CD4-positive, alpha-beta T cell (primary cell): Measurements from ENCODE around the gene DAPK1. TPM values are rescaled to one million over a fixed set of nuclear protein-coding genes. Genes with fewer than 3 reads are reported as not detected.

ENCODE experiments used
- ATAC-seq: fragments of 200-7000 bp; cut with Tn5 transposase; one replicate; pipeline ENCODE4 v1.10.0; 2022; ENCODE audit warnings: mild to moderate bottlenecking; ENCODE audit not compliant: poor library complexity
- CTCF ChIA-PET: fragments of 350-600 bp; sonication (Branson Sonifier 250); formaldehyde crosslinking; loops from one replicate; lab custom pipeline; 2021; ENCODE audit warnings: antibody characterized with exemption, inconsistent platforms; lab: Charles Lee
- POLR2A ChIA-PET: fragments of 350-600 bp; sonication (Branson Sonifier 250); formaldehyde crosslinking; loops from one replicate; lab custom pipeline; 2021; ENCODE audit warnings: antibody characterized with exemption, inconsistent platforms; lab: Charles Lee
- DNase-seq, 14 experiments: peaks; one replicate each; pipeline ENCODE4 v3.0.0-alpha.2; 2013 to 2020; ENCODE audit warnings: mixed read lengths in 2 of 14
- H3K27ac ChIP-seq, 2 donors: one replicate each; pipeline versions ENCODE4 v1.5.1 to v1.7.0; 2013; ENCODE audit warnings: low read length in 2 of 2, low read depth in 1 of 2, mild to moderate bottlenecking in 1 of 2
- H3K27me3 ChIP-seq, 2 experiments: 1 replicate in 1 of 2; 2 replicates in 1 of 2; pipeline versions ENCODE4 v1.6.1 to v1.7.0; 2013; ENCODE audit warnings: low read length in 2 of 2, control low read depth in 1 of 2, mild to moderate bottlenecking in 1 of 2, moderate library complexity in 1 of 2; ENCODE audit not compliant: insufficient read depth in 2 of 2, control insufficient read depth in 1 of 2
- H3K36me3 ChIP-seq: one replicate; pipeline ENCODE4 v1.6.1; 2013; ENCODE audit warnings: low read length, control low read depth; ENCODE audit not compliant: insufficient read depth
- H3K4me1 ChIP-seq: one replicate; pipeline ENCODE4 v1.6.1; 2013; ENCODE audit warnings: low read length, control low read depth; ENCODE audit not compliant: insufficient read depth
- H3K4me3 ChIP-seq: one replicate; pipeline ENCODE4 v1.5.1; 2013; ENCODE audit warnings: mild to moderate bottlenecking, low read length, moderate library complexity
- H3K9me3 ChIP-seq, 2 experiments: 1 replicate in 1 of 2; 2 replicates in 1 of 2; pipeline versions ENCODE4 v1.6.1 to v1.7.0; 2013; ENCODE audit warnings: low read length in 2 of 2, mild to moderate bottlenecking in 2 of 2, control low read depth in 1 of 2, moderate library complexity in 1 of 2; ENCODE audit not compliant: control insufficient read depth in 1 of 2, insufficient read depth in 1 of 2
- H3K27ac Mint-ChIP-seq: one replicate; pipeline ENCODE4 v1.8.0; 2020; ENCODE audit warnings: mixed read lengths
- H3K27me3 Mint-ChIP-seq: one replicate; pipeline ENCODE4 v1.8.0; 2021; ENCODE audit warnings: mixed read lengths
- H3K36me3 Mint-ChIP-seq: one replicate; pipeline ENCODE4 v1.8.0; 2021; ENCODE audit warnings: low read depth, mixed read lengths
- H3K4me1 Mint-ChIP-seq: one replicate; pipeline ENCODE4 v1.8.0; 2021; ENCODE audit warnings: low read depth, mixed read lengths
- H3K4me3 Mint-ChIP-seq: one replicate; pipeline ENCODE4 v1.8.0; 2020; ENCODE audit warnings: mild to moderate bottlenecking, mixed read lengths
- H3K9me3 Mint-ChIP-seq: one replicate; pipeline ENCODE4 v1.8.0; 2020; ENCODE audit warnings: mixed read lengths
- CTCF ChIP-seq: fragments of 200-600 bp; IDR thresholded peaks from one replicate; pipeline ENCODE4 v1.8.0; 2022; ENCODE audit warnings: antibody characterized with exemption, mild to moderate bottlenecking
- intact Hi-C, 2 experiments: fragments of 100-400 bp; cut with DNase I in 1 of 2; cut with micrococcal nuclease in 1 of 2; formaldehyde crosslinking; loops; one replicate each; pipeline versions ENCODE4 v1.15.1 to v1.9.0; 2023 to 2025; cut with DNase I, micrococcal nuclease
- total RNA-seq, 174 experiments: library from RNA in 2 of 174; stranded (reverse) in 2 of 174; gene quantifications; one replicate each; pipeline ENCODE4 v1.2.3 and lab custom pipeline; 2021 to 2026

Gene DAPK1
- total RNA-seq, 2 experiments from 2014 or later: 2.7 TPM

- no peak for ATAC-seq
- Histone ChIP-seq H3K4me3 (no peak overlapping the region), H3K27ac (no peak overlapping the region), H3K4me1 (no peaks in the 10 kb centered on the region), H3K9me3 (no peaks in the 10 kb centered on the region), H3K36me3 (no peaks in the 10 kb centered on the region), H3K27me3 (no peaks in the 10 kb centered on the region)
- ChIA-PET POLR2A (no interaction called here), CTCF (interaction anchor here (0.7 kb wide), 1 partner anchor 50 kb away, joined by 3 read pairs; no protein-coding TSS in a partner anchor)
- Mint-ChIP-seq H3K27me3 (no peaks in the 10 kb centered on the region), H3K36me3 (no peaks in the 10 kb centered on the region), H3K4me3 (no peak overlapping the region), H3K4me1 (no peaks in the 10 kb centered on the region), H3K27ac (no peak overlapping the region), H3K9me3 (no peaks in the 10 kb centered on the region)
- no peak for DNase-seq
- TF ChIP-seq CTCF: no peak
- intact Hi-C loops: no loop called here
These were observed 90.2 kb downstream of the DAPK1 start for GRCh38 chr9:87587864-87588263.

- no peak for TF ChIP-seq CTCF
- DNase-seq (no peak), ATAC-seq (no peak)
- intact Hi-C loops: no loop called here
- no peaks in the 10 kb centered on the region for H3K27me3 ChIP-seq
- H3K9me3 Mint-ChIP-seq: no peaks in the 10 kb centered on the region
- H3K27ac ChIP-seq: no peak overlapping the region
- POLR2A ChIA-PET: no interaction called here
- no peak overlapping the region for H3K27ac Mint-ChIP-seq
- no peaks in the 10 kb centered on the region for H3K36me3 ChIP-seq
- H3K9me3 ChIP-seq: no peaks in the 10 kb centered on the region
- no peaks in the 10 kb centered on the region for H3K4me1 Mint-ChIP-seq
- no peaks in the 10 kb centered on the region for H3K27me3 Mint-ChIP-seq
- H3K4me3 Mint-ChIP-seq: no peak overlapping the region
- H3K36me3 Mint-ChIP-seq: no peaks in the 10 kb centered on the region
- no peaks in the 10 kb centered on the region for H3K4me1 ChIP-seq
- CTCF ChIA-PET: interaction anchor here (0.7 kb wide), 1 partner anchor 49 kb away, joined by 3 read pairs; no protein-coding TSS in a partner anchor
- no peak overlapping the region for H3K4me3 ChIP-seq
These were observed 90.7 kb downstream of the DAPK1 start for GRCh38 chr9:87588339-87588738.

GRCh38 chr9:87590996-87591395, 93.3 kb downstream of the DAPK1 start:
- H3K27ac ChIP-seq: no peak overlapping the region
- H3K9me3 ChIP-seq: no peaks in the 10 kb centered on the region
- no peaks in the 10 kb centered on the region for H3K36me3 ChIP-seq
- no peak for DNase-seq
- no peak for ATAC-seq
- intact Hi-C loops: loop anchor here in 1 of 2 experiments (5.0 kb wide), 1 partner anchor 589 kb away; no protein-coding TSS in a partner anchor
- no peak overlapping the region for H3K4me3 Mint-ChIP-seq
- TF ChIP-seq CTCF: no peak
- H3K4me3 ChIP-seq: no peak overlapping the region
- H3K27me3 ChIP-seq: no peaks in the 10 kb centered on the region
- no peaks in the 10 kb centered on the region for H3K9me3 Mint-ChIP-seq
- H3K4me1 ChIP-seq: no peaks in the 10 kb centered on the region
- no peaks in the 10 kb centered on the region for H3K36me3 Mint-ChIP-seq
- CTCF ChIA-PET: no interaction called here
- H3K4me1 Mint-ChIP-seq: no peaks in the 10 kb centered on the region
- POLR2A ChIA-PET: no interaction called here
- H3K27me3 Mint-ChIP-seq: no peaks in the 10 kb centered on the region
- H3K27ac Mint-ChIP-seq: no peak overlapping the region
